ENCODE measurements around the gene RANBP10.

Gene RANBP10

DNA sequence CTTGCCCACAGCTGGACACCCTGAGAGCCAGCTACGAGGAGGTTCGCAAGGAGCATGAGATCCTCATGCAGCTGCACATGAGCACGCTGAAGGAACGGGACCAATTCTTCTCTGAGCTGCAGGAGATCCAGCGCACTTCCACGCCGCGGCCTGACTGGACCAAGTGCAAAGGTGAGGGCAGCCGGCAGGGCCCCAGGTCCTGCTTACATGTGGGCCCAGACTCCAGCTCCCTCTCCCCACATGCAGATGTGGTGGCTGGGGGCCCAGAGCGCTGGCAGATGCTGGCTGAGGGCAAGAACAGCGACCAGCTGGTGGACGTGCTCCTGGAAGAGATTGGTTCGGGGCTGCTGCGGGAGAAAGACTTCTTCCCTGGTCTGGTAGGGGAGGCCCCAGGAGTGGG is 19.5 kb upstream of the RANBP10 start:
- no peak for DNase-seq

DNA sequence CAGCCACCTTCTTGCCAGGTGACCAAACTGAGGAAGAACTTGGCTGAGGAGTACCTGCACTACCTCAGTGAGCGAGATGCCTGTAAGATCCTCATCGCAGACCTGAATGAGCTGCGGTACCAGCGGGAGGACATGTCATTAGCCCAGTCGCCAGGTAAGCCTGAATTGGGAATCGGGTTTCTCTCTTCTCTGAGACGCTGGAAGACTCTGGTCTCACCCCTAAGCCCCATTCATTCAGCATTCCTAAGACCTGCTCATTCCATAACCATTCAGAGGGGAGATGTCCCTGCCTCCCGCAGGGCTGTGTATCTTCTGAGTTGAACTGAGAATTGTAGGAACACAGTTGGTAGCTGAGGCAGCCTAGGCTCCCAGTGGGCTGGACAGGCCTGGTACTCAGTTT is 18.8 kb upstream of the RANBP10 start:
- no peak for DNase-seq

DNA sequence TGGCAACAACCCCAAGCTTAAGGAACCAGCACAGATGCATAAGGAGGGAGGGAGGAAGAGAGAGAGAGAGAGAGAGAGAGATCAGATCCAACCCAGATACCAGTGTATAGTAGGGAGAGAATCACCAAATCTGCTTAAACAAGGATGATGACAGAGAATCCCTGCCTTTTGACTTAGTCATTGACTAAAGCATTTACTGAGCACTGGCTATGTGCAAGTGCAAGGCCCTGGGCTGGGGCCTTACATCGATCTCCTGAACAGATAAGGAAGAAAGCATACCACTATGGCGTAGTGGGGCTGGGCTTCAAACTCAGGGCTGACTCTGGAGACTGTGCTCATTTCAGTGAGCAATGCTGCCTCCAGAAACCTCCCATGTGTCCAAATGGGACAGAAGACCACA is 16.2 kb upstream of the RANBP10 start:
- no peak for DNase-seq

DNA sequence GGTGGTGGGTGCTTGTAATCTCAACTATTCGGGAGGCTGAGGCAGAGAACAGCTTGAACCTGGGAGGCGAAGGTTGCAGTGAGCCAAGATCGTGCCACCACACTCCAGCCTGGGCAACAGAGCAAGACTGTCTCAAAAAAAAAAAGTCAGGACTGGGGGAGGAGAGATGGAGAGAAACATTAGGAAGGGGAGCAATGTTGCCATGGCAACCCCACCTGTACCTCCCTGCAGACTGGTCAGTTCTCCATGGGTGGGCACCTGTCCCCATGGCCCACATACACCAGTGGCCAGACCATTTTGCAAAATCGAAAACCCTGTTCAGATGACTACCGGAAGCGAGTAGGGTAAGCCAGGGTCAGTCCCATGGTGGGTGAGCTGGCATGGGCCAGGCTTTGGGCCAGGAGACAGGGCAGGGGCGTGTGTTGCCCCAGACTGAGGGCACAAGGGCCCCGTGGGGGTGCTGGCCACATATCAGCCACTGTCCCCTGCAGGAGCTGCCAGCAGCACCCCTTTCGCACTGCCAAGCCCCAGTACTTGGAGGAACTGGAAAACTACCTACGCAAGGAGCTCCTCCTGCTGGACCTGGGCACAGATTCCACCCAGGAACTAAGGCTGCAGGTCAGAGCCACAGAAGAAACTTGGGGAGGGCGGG is 14.4 kb upstream of the RANBP10 start:
- DNase-seq: no peak

GRCh38 chr16:67814567-67814966 is 8.2 kb upstream of the RANBP10 start:
- DNase-seq: no peak

DNA sequence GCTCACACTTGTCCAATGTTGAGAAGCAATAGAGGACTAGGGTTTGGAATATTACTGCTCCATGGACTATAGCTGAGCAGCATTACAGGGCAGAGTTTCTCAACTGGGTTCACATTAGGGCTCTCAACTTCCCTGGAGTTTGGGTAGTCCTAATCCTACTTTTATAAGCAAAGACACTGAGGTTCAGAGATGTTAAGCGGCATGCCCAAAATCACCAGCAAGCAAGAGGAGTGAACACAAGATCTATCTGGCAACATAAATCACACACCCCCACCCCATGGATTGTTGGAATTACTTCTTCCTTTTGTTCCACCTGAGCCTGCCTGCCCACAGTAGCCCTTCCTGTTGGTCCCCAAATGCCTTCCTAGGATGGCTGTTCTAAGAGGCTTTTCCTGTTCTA is 5.5 kb upstream of the RANBP10 start:
- DNase-seq: no peak

- DNase-seq: no peak
These were observed 855 bp upstream of the RANBP10 start for GRCh38 chr16:67807148-67807682.

GRCh38 chr16:67805718-67806427 is 487 bp downstream of the RANBP10 start:
- DNase-seq: no peak

DNA sequence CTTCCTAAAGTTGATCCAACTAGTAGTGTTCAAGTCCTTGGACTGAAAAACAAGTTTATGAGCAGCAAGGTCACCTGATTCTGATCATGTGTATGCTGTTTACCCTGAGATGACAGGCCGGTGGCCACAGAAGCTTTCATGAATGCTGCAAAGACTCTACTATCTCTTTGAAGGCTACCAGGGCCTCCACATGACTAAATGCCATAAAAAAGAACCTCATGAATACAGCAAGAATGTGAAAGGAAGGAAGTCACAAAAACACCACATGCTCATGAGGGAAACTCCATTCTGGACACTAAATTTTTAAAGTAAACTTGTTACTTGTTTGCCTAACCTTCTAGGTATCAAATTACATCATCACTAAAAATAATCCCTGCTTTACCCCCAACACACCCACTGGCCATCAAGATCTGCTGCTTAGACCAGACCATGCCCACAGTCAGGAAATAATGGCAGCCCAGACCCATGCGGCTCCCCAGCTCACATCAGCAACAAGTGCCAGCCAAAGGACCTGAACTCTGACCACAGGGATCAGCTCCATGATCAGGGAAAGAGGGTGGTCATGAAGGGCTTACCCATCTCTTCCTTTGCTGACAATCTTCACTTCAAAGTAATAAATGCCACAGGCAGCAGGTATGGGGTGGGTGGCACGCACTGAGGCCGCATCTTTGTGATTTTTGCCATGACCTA is 1.4 kb downstream of the RANBP10 start:
- DNase-seq: no peak

DNA sequence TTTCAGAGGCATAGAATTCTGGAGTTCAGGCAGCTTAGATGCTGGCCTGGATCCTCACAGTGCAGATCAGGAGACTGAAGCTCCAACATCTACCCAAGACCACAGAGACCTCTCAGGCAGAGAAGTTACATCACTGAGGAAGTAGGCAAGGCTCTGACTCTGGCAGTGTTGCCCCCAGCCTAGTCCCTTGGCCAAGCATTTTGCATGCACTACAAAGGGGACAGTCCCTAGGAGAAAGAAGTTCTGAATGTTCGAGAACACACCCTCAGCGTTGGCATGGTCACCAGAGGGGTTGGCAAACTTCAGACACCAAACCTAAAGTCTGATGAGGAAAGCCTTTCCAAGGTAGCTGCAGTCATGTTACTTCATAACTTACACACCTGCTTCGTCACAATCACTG is 2.5 kb downstream of the RANBP10 start:
- DNase-seq: no peak

DNA sequence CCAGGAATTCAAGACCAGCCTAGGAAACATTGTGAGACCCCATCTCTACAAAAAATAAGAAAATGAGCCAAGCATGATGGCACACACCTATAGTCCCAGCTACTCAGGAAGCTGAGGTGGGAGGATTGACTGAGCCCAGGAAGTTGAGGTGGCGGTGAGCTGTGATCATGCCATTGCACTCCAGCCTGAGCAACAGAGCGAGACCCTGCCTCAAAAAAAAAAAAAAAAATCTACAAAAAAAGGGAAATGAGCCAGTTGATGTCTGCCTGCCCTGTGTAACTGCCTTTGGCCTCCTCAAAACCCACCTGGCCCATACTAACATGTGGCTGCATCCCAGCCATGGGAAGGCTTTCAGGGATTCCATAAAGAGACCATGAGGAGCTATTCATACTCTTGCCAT is 4.5 kb downstream of the RANBP10 start:
- no peak for DNase-seq

DNA sequence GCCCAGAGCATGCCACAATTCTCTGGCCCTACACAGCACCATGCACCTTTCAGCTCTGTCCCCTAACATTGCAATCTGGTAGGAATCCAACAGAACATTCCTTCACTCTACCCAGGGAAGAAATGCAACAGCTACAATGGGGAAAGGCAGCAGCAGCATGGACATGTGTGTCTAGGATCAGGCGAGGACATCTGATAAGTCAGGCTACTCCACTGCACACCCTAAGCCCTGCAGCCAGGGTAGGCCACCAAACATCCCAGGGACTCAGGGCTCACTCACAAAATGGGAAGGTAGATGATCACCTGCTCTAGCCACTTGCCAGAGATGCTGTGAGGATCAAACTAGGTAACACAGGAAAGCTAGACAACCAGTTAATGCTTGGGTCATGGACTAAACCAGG is 5.1 kb downstream of the RANBP10 start:
- no peak for DNase-seq

GRCh38 chr16:67800338-67800926 is 5.9 kb downstream of the RANBP10 start:
- no peak for DNase-seq

GRCh38 chr16:67796099-67796718 is 10.2 kb downstream of the RANBP10 start:
- DNase-seq: no peak

DNA sequence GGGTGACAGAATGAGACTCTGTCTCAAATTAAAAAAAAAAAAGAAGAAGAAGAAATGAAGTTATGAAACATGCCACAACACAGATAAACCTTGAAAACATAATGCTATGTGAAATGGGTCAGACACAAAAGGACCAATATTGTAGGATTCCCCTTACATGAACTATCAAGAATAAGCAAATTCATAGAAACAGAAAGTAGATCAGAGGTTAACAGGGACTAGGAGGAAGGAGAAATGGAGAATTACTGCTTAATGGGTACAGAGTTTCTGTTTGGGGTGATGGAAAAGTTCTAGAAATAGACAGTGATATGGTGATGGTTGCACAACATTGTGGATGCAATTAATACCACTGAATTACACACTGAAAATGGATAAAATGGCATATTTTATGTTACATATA is 16.3 kb downstream of the RANBP10 start:
- DNase-seq: no peak

- no peak for DNase-seq
These were observed 19.9 kb downstream of the RANBP10 start for GRCh38 chr16:67786491-67786890.

GRCh38 chr16:67783353-67783725 is 23.0 kb downstream of the RANBP10 start:
- no peak for DNase-seq

DNA sequence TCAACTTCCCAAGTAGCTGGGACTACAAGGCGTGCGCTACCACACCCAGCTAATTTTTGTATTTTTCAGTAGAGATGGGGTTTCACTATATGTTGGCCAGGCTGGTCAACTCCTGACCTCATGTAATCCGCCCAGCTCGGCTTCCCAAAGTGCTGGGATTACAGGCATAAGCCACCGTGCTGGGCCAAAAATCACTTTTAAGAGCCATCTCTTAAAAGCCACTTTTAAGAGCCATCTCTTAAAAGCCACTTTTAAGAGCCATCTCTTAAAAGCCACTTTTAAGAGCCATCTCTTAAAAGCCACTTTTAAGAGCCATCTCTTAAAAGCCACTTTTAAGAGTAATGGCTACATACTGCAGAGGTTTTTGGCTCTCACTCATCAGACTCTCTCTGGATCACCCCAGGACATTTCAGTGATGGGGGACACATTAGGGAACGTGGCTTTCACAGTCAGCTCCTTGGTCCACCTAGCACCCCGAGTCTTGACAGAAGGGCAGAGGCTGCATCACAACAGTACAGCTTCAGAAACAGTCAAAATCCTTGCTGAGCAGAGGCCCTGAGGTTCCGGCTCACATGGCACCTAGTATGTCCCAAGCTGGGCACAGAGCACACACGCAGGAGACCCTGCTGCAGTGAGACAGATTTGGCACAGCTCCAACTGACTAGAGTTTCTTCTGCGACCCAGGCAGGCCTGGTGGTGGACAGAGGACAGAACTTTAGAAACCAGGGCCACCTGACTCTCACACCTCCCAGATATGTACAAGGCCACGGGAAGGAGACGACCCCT is 23.6 kb downstream of the RANBP10 start:
- no peak for DNase-seq

- no peak for DNase-seq
These were observed 24.8 kb downstream of the RANBP10 start for GRCh38 chr16:67781565-67781921.

GRCh38 chr16:67780847-67781564 is 25.4 kb downstream of the RANBP10 start:
- DNase-seq: no peak

GRCh38 chr16:67779256-67780014 is 26.9 kb downstream of the RANBP10 start:
- no peak for DNase-seq

Data from activated naive CD4-positive, alpha-beta T cell treated with anti-CD3 and anti-CD28 coated beads, Interleukin-2, amount 50 U/mL, for 16 hours (primary cell).